RPMI8226 (cell line): Measurements from ENCODE around the gene SLC25A43.
"Not testable (repeated sequence)": the region's sequence is repeated elsewhere in the genome, so short reads cannot be mapped to it uniquely, and the experiment has no call there.

Experiments
- DNase-seq: peaks from one replicate; pipeline ENCODE4 v3.0.0-alpha.2; 2015

SLC25A43 gene

GRCh38 chrX:119398974-119399771, at the start of gene SLC25A43:
SLC25A43 (plus strand) TSS chrX:119399336; CDS start chrX:119399404, 68 bp downstream.
- DNase-seq, result peak; percentile 17

- no peak for DNase-seq
Measured at GRCh38 chrX:119359618-119360382, 39.3 kb upstream of the SLC25A43 start.

- not testable (repeated sequence) for DNase-seq
Measured at GRCh38 chrX:119361451-119361850, 37.7 kb upstream of the SLC25A43 start.

GRCh38 chrX:119362074-119362473, 37.1 kb upstream of the SLC25A43 start:
- not testable (repeated sequence) for DNase-seq

GRCh38 chrX:119363391-119363790, 35.7 kb upstream of the SLC25A43 start:
- no peak for DNase-seq

- DNase-seq, result not testable (repeated sequence)
Measured at GRCh38 chrX:119371861-119372260, 27.3 kb upstream of the SLC25A43 start.

GRCh38 chrX:119374736-119375135, 24.4 kb upstream of the SLC25A43 start:
- no peak for DNase-seq

- DNase-seq, result no peak
Measured at GRCh38 chrX:119375561-119375960, 23.6 kb upstream of the SLC25A43 start.

GRCh38 chrX:119376312-119376711, 22.8 kb upstream of the SLC25A43 start:
- no peak for DNase-seq

- DNase-seq, result no peak
Measured at GRCh38 chrX:119381349-119381944, 17.7 kb upstream of the SLC25A43 start.

- DNase-seq, result no peak
Measured at GRCh38 chrX:119382606-119383005, 16.5 kb upstream of the SLC25A43 start.

GRCh38 chrX:119386685-119387084, 12.5 kb upstream of the SLC25A43 start:
- DNase-seq, result not testable (repeated sequence)

- DNase-seq, result not testable (repeated sequence)
Measured at GRCh38 chrX:119387426-119387825, 11.7 kb upstream of the SLC25A43 start.

GRCh38 chrX:119389214-119389613, 9.9 kb upstream of the SLC25A43 start:
- DNase-seq, result no peak

- no peak for DNase-seq
Measured at GRCh38 chrX:119389871-119390501, 9.2 kb upstream of the SLC25A43 start.

GRCh38 chrX:119391279-119391678, 7.9 kb upstream of the SLC25A43 start:
- peak; percentile 17 for DNase-seq

GRCh38 chrX:119393144-119393543, 6.0 kb upstream of the SLC25A43 start:
- no peak for DNase-seq

GRCh38 chrX:119398587-119398973, 556 bp upstream of the SLC25A43 start:
- no peak for DNase-seq

- no peak for DNase-seq
Measured at GRCh38 chrX:119399772-119400101, 601 bp downstream of the SLC25A43 start.

GRCh38 chrX:119401569-119401968, 2.4 kb downstream of the SLC25A43 start:
- DNase-seq, result no peak

- DNase-seq, result no peak
Measured at GRCh38 chrX:119402588-119402987, 3.5 kb downstream of the SLC25A43 start.

- no peak for DNase-seq
Measured at GRCh38 chrX:119406776-119407175, 7.6 kb downstream of the SLC25A43 start.

GRCh38 chrX:119407681-119408080, 8.5 kb downstream of the SLC25A43 start:
- DNase-seq, result no peak
